Activated T-cell treated with anti-CD3 and anti-CD28 coated beads, Interleukin-2, amount 50 U/mL, for 48 hours (primary cell): ENCODE measurements around the gene NEK8.
"Not testable (repeated sequence)": the region's sequence is repeated elsewhere in the genome, so short reads cannot be mapped to it uniquely, and the experiment has no call there.

Experiments used
- DNase-seq, 2 experiments: peaks; one replicate each; pipeline ENCODE4 v3.0.0-alpha.2; 2020

NEK8 gene

GRCh38 chr17:28725660-28726225 is 2.8 kb upstream of the NEK8 start:
- peak; percentile 85 to 88 for DNase-seq

GRCh38 chr17:28726226-28726626 is 2.4 kb upstream of the NEK8 start, which contains the start of gene TLCD1:
Gene TLCD1 (minus strand): TSS chr17:28726233. CDS start chr17:28726097, 136 bp downstream.
- DNase-seq, result peak; percentile 89 to 92

- peak; percentile 97 for DNase-seq
Observed at GRCh38 chr17:28726627-28727491, 1.7 kb upstream of the NEK8 start.

GRCh38 chr17:28729950-28730330 is 1.4 kb downstream of the NEK8 start:
- no peak for DNase-seq

GRCh38 chr17:28733346-28733745 is 4.8 kb downstream of the NEK8 start:
- no peak for DNase-seq

- no peak for DNase-seq
Observed at GRCh38 chr17:28734712-28735241, 6.2 kb downstream of the NEK8 start.

- DNase-seq, result no peak
Observed at GRCh38 chr17:28735242-28735722, 6.7 kb downstream of the NEK8 start.

GRCh38 chr17:28735913-28736769 is 7.6 kb downstream of the NEK8 start:
- DNase-seq, result not testable (repeated sequence)

- DNase-seq, result no peak
Observed at GRCh38 chr17:28737316-28737715, 8.7 kb downstream of the NEK8 start.

- no peak for DNase-seq
Observed at GRCh38 chr17:28737770-28738679, 9.4 kb downstream of the NEK8 start.

- peak; percentile 57 to 65 for DNase-seq
Observed at GRCh38 chr17:28738680-28739384, 10.2 kb downstream of the NEK8 start.

- no peak for DNase-seq
Observed at GRCh38 chr17:28740406-28741357, 12.1 kb downstream of the NEK8 start.

GRCh38 chr17:28741358-28742349 is 13.1 kb downstream of the NEK8 start:
- no peak for DNase-seq

GRCh38 chr17:28743243-28744103 is 14.9 kb downstream of the NEK8 start, which contains the start of gene TRAF4:
Gene TRAF4 (plus strand): TSS chr17:28744011. CDS start chr17:28744113, 102 bp downstream.
- peak; percentile 90 for DNase-seq

GRCh38 chr17:28744104-28744971 is 15.8 kb downstream of the NEK8 start:
- peak; percentile 81 to 83 for DNase-seq
